ENCODE data around the gene LMTK2.

DNA sequence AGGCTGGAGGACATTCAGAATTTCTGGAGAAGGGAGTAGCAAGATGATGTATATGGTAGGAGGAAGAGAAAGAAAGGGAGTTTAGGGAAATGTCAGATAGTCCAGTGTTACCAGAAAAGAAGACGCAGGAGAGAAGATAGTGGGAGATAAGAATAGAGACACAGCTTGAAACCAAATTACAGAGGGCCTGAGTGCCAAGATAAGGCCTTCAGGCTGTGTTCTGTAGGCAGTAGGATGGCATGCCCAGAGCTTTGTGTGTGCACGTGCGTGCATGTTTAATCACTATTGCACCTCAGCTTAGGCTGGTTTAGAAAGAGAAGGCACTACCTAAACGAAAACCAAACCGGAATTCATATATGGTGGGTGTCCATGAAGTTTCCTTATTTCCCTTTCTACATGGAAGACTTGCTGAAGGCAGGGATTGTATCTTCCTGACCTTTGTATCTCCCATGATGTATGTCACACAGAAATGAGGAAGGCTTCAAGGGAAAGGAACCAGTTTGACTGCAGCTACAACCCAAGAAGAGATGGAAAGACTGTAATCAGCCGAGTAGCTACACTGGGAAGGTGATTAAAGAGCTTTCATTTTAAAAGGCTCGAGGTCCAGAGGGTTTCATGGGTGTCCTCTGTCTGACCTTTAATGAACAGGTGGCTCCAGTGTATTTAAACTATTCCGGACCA, 68.7 kb downstream of the LMTK2 start:
- no peak for TF ChIP-seq EZH2 (IDR thresholded peaks at IDR 0.05; ENCODE audit: insufficient read depth, poor library complexity, severe bottlenecking)
- no peak for TF ChIP-seq EZH2phosphoT487 (IDR thresholded peaks at IDR 0.05; ENCODE audit: insufficient read depth, low read depth)
